ENCODE results near the gene ZBTB7A. TPM values are rescaled to one million over a fixed set of nuclear protein-coding genes. Genes with fewer than 3 reads are reported as not detected.

The ZBTB7A gene
- total RNA-seq, 1 donor from 2014 or later: 51.9 TPM

DNA sequence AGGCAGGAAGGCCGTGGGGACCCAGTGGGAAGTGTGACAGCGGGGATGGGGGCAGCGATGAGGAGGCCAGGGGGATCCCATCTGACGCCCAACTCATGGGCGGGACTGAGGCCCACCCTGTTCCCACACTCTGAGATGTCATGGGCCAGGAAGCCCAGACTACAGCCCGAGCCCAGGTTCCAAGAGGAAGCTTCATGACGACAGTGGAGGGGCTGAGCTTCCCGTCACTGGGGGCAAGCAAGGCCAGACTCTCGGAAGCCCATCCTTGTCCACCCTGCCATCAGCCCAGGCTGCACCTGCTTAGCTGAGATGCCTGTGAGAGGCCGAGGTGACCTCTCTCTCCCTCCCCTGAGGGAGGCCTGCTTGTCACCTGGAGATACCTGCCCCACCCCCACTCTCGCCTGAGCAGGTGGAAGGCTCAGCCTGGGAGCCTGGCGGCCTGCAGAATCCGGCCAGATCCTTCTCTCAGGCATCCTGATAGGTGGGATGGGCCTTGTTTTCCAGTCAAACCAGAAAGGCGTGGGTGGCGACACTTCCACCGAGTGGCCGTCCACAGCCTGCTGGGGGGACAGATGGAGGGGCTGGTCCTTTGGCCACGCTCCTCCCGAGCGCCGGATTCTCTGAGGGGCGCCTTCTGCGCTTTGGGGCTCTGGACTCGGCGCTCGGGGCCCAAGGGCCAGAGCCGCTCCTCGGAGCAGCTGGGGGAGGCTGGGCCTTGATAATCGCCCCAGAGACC is 4.8 kb downstream of the ZBTB7A start:
- peak overlapping the region; percentile 94 for H3K27ac ChIP-seq
- intact Hi-C loops (cut with DNase I): no loop called here
- ATAC-seq (no peak), DNase-seq (peak; percentile 74)
- no peaks in the 10 kb centered on the region for H3K9me3 ChIP-seq
- peaks cover 6% of the 10 kb centered on the region for H3K36me3 ChIP-seq
- H3K4me3 ChIP-seq: peak overlapping the region; percentile 43
- H3K27me3 ChIP-seq (ENCODE audit: low read depth): no peaks in the 10 kb centered on the region
- TF ChIP-seq CTCF (IDR thresholded peaks at IDR 0.05): no peak
- peaks cover 76% of the 10 kb centered on the region for H3K4me1 ChIP-seq

GRCh38 chr19:4061178-4061682 is 5.5 kb downstream of the ZBTB7A start:
- TF ChIP-seq CTCF (IDR thresholded peaks at IDR 0.05): no peak
- H3K27me3 ChIP-seq (ENCODE audit: low read depth): no peaks in the 10 kb centered on the region
- peaks cover 6% of the 10 kb centered on the region for H3K36me3 ChIP-seq
- peak overlapping the region; percentile 43 for H3K4me3 ChIP-seq
- H3K27ac ChIP-seq: peak overlapping the region; percentile 94
- peaks cover 76% of the 10 kb centered on the region for H3K4me1 ChIP-seq
- ATAC-seq (peak; percentile 40 to 56), DNase-seq (peak; percentile 92)
- intact Hi-C loops (cut with DNase I): no loop called here
- H3K9me3 ChIP-seq: no peaks in the 10 kb centered on the region

DNA sequence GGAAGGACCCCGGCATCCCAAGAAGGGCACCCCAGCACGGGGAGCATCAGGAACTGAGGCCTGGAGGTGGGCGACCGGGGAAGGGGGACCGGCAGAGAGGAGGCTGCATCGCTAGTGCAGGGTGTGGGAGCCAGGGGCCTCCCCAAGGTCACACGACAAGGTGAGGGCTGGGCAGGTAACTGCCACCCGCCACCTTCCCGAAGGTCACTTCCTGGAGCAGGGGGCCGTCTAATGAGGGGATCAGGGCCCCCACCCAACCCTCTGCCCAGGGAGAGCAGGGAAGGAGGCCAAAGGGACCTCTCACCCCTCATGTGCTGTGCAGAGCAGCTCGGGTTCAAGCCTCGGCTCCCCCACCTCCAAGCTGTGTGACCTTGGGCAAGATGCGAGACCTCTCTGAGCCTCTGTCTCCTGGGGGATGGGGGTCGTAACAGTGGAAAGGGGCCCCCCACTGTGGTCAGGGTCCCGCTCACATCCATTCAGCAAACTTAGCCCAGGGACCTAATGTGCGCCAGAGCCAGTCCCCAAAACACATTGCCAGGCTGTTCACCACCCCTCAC is 6.0 kb downstream of the ZBTB7A start:
- Histone ChIP-seq H3K4me1 (peaks cover 76% of the 10 kb centered on the region), H3K36me3 (peaks cover 6% of the 10 kb centered on the region), H3K27ac (peak overlapping the region; percentile 94), H3K9me3 (no peaks in the 10 kb centered on the region), H3K27me3 (ENCODE audit: low read depth) (no peaks in the 10 kb centered on the region), H3K4me3 (peak overlapping the region; percentile 43)
- TF ChIP-seq CTCF (IDR thresholded peaks at IDR 0.05): no peak
- peak; percentile 47 for DNase-seq
- intact Hi-C loops (cut with DNase I): no loop called here
- no peak for ATAC-seq

GRCh38 chr19:4059891-4060620 is 6.6 kb downstream of the ZBTB7A start:
- no peaks in the 10 kb centered on the region for H3K27me3 ChIP-seq (ENCODE audit: low read depth)
- DNase-seq: peak; percentile 75
- H3K27ac ChIP-seq: peak overlapping the region; percentile 94
- H3K9me3 ChIP-seq: no peaks in the 10 kb centered on the region
- peak overlapping the region; percentile 43 for H3K4me3 ChIP-seq
- ATAC-seq: peak; percentile 3 to 17
- no peak for TF ChIP-seq CTCF (IDR thresholded peaks at IDR 0.05)
- peaks cover 12% of the 10 kb centered on the region for H3K36me3 ChIP-seq
- peaks cover 76% of the 10 kb centered on the region for H3K4me1 ChIP-seq
- intact Hi-C loops (cut with DNase I): no loop called here

- intact Hi-C loops (cut with DNase I): no loop called here
- Histone ChIP-seq H3K4me3 (peak overlapping the region; percentile 43), H3K36me3 (peaks cover 18% of the 10 kb centered on the region), H3K9me3 (no peaks in the 10 kb centered on the region), H3K27me3 (ENCODE audit: low read depth) (no peaks in the 10 kb centered on the region), H3K27ac (peak overlapping the region; percentile 94), H3K4me1 (peaks cover 75% of the 10 kb centered on the region)
- DNase-seq (no peak), ATAC-seq (no peak)
- TF ChIP-seq CTCF (IDR thresholded peaks at IDR 0.05): no peak
These were observed 7.2 kb downstream of the ZBTB7A start for GRCh38 chr19:4059453-4059871.
